Loucy (cell line): Measurements from ENCODE around the gene HEBP2.

Experiments used
- CTCF ChIP-seq: fragments of 200-600 bp; sonication (generic); conservative IDR thresholded peaks from 2 replicates; pipeline ENCODE4 v1.5.1; 2014; ENCODE audit warnings: mild to moderate bottlenecking, antibody characterized with exemption, low read length
- EZH2phosphoT487 ChIP-seq: fragments of 200-600 bp; IDR thresholded peaks from 2 replicates; pipeline ENCODE4 v1.6.1; 2018; ENCODE audit warnings: antibody characterized with exemption, mild to moderate bottlenecking, moderate library complexity, borderline replicate concordance

GRCh38 chr6:138461647-138462046 is 57.6 kb downstream of the HEBP2 start:
- TF ChIP-seq CTCF (no peak), EZH2phosphoT487 (no peak)
